Measurements from ENCODE around the gene PCGF3. TPM values are rescaled to one million over a fixed set of nuclear protein-coding genes. Genes with fewer than 3 reads are reported as not detected.
"Not testable (repeated sequence)": the region's sequence is repeated elsewhere in the genome, so short reads cannot be mapped to it uniquely, and the experiment has no call there.

PCGF3 gene
- total and polyA plus RNA-seq, 9 donors: 38.9 to 79.4 (median 56.1) TPM

DNA sequence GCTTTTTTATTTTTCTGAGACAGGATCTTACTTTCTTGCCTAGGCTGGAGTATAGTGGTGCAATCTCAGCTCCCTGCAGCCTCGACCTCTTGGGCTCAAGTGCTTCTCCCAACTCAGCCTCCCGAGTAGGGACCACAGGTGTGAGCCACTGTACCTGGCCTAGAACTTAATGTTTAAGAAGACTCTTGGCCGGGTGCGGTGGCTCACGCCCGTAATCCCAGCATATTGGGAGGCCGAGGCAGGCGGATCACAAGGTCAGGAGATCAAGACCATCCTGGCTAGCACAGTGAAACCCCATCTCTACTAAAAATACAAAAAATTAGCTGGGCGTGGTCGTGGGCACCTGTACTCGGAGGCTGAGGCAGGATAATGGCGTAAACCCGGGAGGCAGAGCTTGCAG is 47.6 kb downstream of the PCGF3 start:
- WGBS (ENCODE audit: insufficient coverage): 96% methylated on average over 11 of the region's 13 CpGs
- H3K9me3 ChIP-seq (replicated peaks; ENCODE audit: control insufficient read depth, low read depth, low read length); H3K4me3 ChIP-seq (ENCODE audit: low read length); DNase-seq; H3K27ac ChIP-seq (ENCODE audit: low read length); H3K27me3 ChIP-seq (ENCODE audit: control insufficient read depth, insufficient read depth, low read length): not testable (repeated sequence)
- H3K36me3 ChIP-seq (ENCODE audit: control insufficient read depth, insufficient read depth, low read length): peaks cover 60% of the 10 kb centered on the region
- H3K4me1 ChIP-seq (ENCODE audit: control insufficient read depth, insufficient read depth, low read length): peaks cover 20% of the 10 kb centered on the region

DNA sequence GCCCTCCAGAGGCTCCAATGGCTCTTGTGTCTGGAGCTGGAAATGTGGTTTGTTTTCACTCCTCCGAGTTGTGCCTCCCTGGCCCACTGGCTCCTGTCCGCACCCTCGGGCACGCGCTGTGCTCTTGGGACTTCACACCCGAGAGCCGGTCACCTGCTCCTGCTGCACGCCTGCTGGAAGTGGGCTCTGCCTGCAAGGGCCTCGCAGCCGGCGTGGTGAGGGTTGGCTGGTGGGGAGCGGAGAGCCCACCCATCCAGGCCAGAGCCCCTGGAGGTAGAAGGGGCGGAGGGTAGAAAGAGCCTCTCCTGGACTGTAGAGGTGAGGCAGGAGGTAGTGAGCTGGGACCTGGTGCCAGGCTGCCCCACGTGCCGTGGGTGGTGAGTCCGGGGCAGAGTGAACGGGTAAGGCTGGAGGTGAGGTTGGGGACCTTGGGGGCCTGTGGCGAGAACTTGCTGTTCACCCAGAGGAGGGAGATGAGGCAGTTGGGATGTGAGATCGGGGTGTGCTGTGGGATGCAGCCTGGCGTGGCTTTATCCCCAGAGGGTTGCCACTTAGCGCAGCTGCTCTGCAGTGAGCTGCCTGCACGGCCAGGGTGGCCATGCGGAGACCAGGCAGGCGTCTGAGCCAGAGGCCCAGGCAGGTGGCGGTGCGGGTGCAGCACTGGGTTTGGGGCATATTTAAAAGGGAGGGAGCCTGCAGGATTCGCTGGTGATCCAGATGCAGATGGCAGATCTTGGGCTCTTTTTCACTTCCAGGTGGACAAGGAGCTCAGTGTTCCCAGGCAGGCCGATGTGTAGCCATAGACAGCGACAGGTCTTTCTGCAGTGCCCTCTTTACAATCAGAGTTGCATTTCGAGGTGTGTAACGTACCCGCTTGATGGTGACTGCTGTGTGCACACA is 48.8 kb downstream of the PCGF3 start:
- Histone ChIP-seq H3K36me3 (ENCODE audit: control insufficient read depth, insufficient read depth, low read length) (peaks cover 54% of the 10 kb centered on the region), H3K4me3 (ENCODE audit: low read length) (no peak overlapping the region), H3K4me1 (ENCODE audit: control insufficient read depth, insufficient read depth, low read length) (peaks cover 20% of the 10 kb centered on the region), H3K9me3 (replicated peaks; ENCODE audit: control insufficient read depth, low read depth, low read length) (no peaks in the 10 kb centered on the region), H3K27ac (ENCODE audit: low read length) (no peak overlapping the region), H3K27me3 (ENCODE audit: control insufficient read depth, insufficient read depth, low read length) (no peaks in the 10 kb centered on the region)
- WGBS (ENCODE audit: insufficient coverage): 91% methylated on average over 29 of the region's 32 CpGs
- no peak for DNase-seq

DNA sequence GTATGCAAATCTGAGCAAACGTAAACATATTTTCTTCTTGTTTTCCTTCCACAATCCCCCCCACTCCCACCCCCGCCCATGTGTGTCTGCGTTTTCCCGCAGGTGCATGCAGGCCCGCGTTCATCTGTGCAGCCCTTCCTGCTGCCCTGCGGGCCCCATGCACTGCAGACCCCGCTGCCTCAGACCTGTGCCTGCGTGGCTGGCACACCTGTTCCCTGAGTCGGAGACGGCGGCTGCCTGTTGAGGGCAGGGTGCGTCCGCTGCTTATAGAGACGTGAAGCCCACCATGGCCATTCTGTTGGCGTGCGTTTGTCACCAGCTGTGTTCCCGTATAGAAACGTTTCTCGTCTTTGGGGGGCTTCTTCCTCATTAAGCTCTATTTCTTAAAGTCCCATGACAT is 51.5 kb downstream of the PCGF3 start:
- Histone ChIP-seq H3K36me3 (ENCODE audit: control insufficient read depth, insufficient read depth, low read length) (peaks cover 54% of the 10 kb centered on the region), H3K4me3 (ENCODE audit: low read length) (no peak overlapping the region), H3K27ac (ENCODE audit: low read length) (no peak overlapping the region), H3K27me3 (ENCODE audit: control insufficient read depth, insufficient read depth, low read length) (no peaks in the 10 kb centered on the region), H3K9me3 (replicated peaks; ENCODE audit: control insufficient read depth, low read depth, low read length) (no peaks in the 10 kb centered on the region), H3K4me1 (ENCODE audit: control insufficient read depth, insufficient read depth, low read length) (peaks cover 8% of the 10 kb centered on the region)
- no peak for DNase-seq
- 95% methylated on average over 12 of the region's 20 CpGs for WGBS (ENCODE audit: insufficient coverage)

DNA sequence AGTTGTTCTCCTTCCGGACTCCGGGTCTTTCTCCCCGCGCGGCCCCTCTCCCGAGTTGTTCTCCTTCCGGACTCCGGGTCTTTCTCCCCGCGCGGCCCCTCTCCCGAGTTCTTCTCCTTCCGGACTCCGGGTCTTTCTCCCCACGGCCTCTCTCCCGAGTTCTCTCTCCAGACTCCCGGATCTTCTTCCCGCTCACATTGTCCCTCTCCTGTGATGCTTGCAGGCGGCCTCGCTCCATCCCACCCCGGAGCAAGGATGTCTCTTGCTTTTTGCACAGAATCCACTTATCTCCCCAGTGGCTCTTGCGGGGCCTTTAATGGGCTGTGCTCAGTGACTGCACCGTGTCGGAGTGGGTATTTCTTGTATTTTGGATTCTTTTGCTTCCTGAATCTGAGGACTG is 54.2 kb downstream of the PCGF3 start:
- H3K27ac ChIP-seq (ENCODE audit: low read length); DNase-seq; H3K27me3 ChIP-seq (ENCODE audit: control insufficient read depth, insufficient read depth, low read length); H3K4me1 ChIP-seq (ENCODE audit: control insufficient read depth, insufficient read depth, low read length); H3K9me3 ChIP-seq (replicated peaks; ENCODE audit: control insufficient read depth, low read depth, low read length); H3K4me3 ChIP-seq (ENCODE audit: low read length): not testable (repeated sequence)
- peaks cover 60% of the 10 kb centered on the region for H3K36me3 ChIP-seq (ENCODE audit: control insufficient read depth, insufficient read depth, low read length)
- WGBS (ENCODE audit: insufficient coverage): 79% methylated on average over 10 of the region's 24 CpGs

DNA sequence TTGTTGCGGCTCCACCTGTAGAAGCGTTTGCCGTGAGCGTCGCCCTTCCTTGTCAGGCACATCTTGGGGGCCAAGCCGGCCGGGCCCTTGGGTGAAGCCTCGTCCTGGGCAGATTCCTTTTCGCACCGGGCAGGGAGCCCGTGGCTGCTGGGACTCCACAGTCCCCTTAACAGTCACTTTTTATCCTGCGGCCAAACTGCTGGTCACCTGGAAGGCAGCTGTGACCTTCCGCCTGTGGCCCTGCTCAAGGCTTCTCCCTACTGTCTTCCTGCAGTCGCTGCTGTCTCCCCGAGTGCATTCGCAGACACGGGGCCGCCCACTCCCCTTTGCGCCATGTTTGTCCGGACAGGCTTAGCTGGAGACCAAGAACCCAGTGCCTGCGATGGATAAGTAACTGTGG is 55.0 kb downstream of the PCGF3 start:
- peaks cover 61% of the 10 kb centered on the region for H3K36me3 ChIP-seq (ENCODE audit: control insufficient read depth, insufficient read depth, low read length)
- 86% methylated on average over 13 of the region's 21 CpGs for WGBS (ENCODE audit: insufficient coverage)

DNA sequence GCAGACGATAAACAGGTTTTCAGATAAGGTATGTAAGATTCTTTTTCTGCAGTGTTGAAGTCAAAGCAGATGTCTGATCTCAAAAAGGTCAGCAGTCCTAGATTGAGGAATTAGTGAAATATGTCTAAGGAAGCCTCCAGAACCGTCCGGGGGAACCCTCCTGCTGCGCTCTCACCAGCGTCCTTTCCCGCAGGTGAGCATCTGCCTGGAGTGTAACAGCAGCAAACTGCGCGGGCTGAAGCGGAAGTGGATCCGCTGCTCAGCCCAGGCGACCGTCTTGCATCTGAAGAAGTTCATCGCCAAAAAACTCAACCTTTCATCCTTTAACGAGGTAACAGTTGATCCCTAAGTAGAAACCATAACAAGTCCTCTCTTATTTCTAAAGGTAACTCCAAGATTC is 55.5 kb downstream of the PCGF3 start:
- 96% methylated on average over 11 of the region's 14 CpGs for WGBS (ENCODE audit: insufficient coverage)
- peaks cover 66% of the 10 kb centered on the region for H3K36me3 ChIP-seq (ENCODE audit: control insufficient read depth, insufficient read depth, low read length)

More for the DNA sequence above, 55.0 kb downstream of the PCGF3 start:
- Histone ChIP-seq H3K4me1 (ENCODE audit: control insufficient read depth, insufficient read depth, low read length) (peaks cover 3% of the 10 kb centered on the region), H3K27me3 (ENCODE audit: control insufficient read depth, insufficient read depth, low read length) (no peaks in the 10 kb centered on the region), H3K9me3 (replicated peaks; ENCODE audit: control insufficient read depth, low read depth, low read length) (no peaks in the 10 kb centered on the region), H3K4me3 (ENCODE audit: low read length) (no peak overlapping the region), H3K27ac (ENCODE audit: low read length) (no peak overlapping the region)
- DNase-seq: no peak

DNA sequence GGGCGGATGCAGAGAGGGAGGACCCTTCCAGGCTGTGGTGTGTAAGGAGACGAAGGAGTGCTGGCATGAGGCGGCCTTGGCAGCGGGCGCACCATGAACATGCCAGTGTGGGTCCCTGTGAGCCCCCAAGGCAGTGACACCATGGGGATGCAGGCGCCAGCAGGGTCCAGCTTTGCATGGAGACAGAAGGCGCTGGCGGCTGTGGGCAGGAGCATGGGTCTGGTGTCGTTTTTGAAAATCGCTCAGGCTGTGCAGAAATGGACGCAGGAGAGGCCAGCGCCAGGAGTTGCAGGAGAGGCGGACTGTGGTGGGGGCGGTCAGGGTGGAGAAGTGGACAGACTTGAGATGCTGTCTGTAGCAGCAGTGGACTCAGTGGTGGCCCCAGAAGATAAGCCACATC is 56.1 kb downstream of the PCGF3 start:
- H3K9me3 ChIP-seq (replicated peaks; ENCODE audit: control insufficient read depth, low read depth, low read length): no peaks in the 10 kb centered on the region
- H3K27me3 ChIP-seq (ENCODE audit: control insufficient read depth, insufficient read depth, low read length): no peaks in the 10 kb centered on the region
- DNase-seq: no peak
- H3K4me3 ChIP-seq (ENCODE audit: low read length): no peak overlapping the region
- WGBS (ENCODE audit: insufficient coverage): 92% methylated on average over 11 of the region's 14 CpGs
- no peak overlapping the region for H3K27ac ChIP-seq (ENCODE audit: low read length)
- peaks cover 3% of the 10 kb centered on the region for H3K4me1 ChIP-seq (ENCODE audit: control insufficient read depth, insufficient read depth, low read length)
- H3K36me3 ChIP-seq (ENCODE audit: control insufficient read depth, insufficient read depth, low read length): peaks cover 66% of the 10 kb centered on the region

More for the DNA sequence above, 55.5 kb downstream of the PCGF3 start:
- Histone ChIP-seq H3K4me1 (ENCODE audit: control insufficient read depth, insufficient read depth, low read length) (peaks cover 3% of the 10 kb centered on the region), H3K27me3 (ENCODE audit: control insufficient read depth, insufficient read depth, low read length) (no peaks in the 10 kb centered on the region), H3K9me3 (replicated peaks; ENCODE audit: control insufficient read depth, low read depth, low read length) (no peaks in the 10 kb centered on the region), H3K27ac (ENCODE audit: low read length) (no peak overlapping the region), H3K4me3 (ENCODE audit: low read length) (no peak overlapping the region)
- no peak for DNase-seq

DNA sequence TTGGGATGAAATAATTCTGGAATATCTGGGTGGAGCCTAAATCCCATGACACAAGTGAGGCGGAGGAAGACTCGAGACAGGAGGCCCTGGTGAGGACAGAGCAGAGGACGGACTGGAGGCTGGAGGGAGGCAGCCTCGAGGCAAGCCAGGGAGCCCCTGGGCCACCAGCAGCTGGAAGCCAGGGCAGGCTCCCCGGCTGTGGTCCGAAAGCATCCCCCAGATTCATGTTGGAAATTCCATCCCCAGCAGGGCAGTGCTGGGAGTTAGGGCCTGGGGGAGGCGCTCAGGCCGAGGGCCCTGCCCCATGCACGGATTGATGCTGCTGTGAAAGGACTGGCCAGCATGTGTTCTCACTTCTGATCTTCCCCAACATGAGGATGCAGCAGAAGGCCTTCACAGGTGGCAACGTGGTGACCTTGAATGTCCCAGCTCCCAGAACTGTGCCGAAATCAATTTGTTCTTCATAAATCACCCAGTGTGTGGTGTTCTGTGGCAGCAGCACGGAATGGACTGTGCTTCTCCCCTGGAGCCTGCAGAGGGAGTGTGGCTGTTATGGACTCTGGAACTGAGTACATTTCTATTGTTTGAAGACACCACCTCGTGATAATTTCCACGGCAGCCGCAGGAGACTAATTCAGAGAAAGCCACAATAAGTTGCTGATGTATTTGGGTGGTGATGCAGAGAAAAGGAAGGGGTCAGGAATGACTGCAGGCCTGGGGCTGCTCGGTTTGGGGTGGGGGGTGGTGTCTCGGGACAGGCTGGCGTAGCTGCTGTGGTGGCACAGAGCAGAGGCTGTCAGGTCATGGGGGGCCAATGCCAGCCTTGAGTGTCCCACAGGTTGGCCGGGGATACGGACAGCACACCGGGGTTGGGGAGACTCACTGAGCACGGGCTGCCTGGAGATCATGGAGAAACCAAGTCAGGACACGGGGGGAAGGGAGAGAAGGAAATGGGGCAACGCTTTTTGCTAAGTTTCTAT is 56.9 kb downstream of the PCGF3 start:
- Histone ChIP-seq H3K9me3 (replicated peaks; ENCODE audit: control insufficient read depth, low read depth, low read length) (no peaks in the 10 kb centered on the region), H3K27ac (ENCODE audit: low read length) (no peak overlapping the region)
- 86% methylated on average over 22 of the region's 24 CpGs for WGBS (ENCODE audit: insufficient coverage)

DNA sequence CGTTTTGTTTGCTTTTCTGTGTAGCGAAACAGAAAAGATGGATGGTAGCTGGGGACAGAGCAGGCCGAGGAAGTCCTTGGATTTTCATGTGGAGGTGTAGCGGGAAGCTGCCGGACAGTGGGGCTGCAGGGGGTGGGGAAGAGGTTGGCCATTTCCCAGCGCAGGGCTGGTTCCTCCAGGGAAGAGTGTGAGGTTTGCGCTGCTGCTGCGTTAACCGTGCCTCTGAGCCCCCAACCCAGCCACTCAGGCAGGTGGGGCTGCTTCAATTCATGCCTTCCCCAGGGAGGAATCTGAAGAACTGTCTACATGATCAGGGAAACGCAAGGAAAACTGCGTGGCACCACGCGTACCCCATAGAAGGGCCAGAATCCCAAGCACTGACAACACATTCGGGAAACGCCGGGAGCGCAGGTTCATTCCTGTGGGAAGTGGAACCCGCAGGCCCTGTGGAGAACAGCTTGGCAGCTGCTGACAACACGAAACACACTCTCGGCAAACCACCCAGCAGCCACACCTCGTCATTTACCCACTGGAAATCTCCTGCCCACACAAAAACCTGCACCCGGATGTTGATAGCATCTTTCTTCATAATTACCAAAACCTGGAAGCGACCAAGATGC is 57.7 kb downstream of the PCGF3 start:
- peaks cover 3% of the 10 kb centered on the region for H3K4me1 ChIP-seq (ENCODE audit: control insufficient read depth, insufficient read depth, low read length)
- H3K4me3 ChIP-seq (ENCODE audit: low read length): no peak overlapping the region
- H3K27ac ChIP-seq (ENCODE audit: low read length): no peak overlapping the region
- no peaks in the 10 kb centered on the region for H3K27me3 ChIP-seq (ENCODE audit: control insufficient read depth, insufficient read depth, low read length)
- no peaks in the 10 kb centered on the region for H3K9me3 ChIP-seq (replicated peaks; ENCODE audit: control insufficient read depth, low read depth, low read length)
- WGBS (ENCODE audit: insufficient coverage): 89% methylated on average over 18 of the region's 23 CpGs
- DNase-seq: no peak
- H3K36me3 ChIP-seq (ENCODE audit: control insufficient read depth, insufficient read depth, low read length): peaks cover 75% of the 10 kb centered on the region

More for the DNA sequence above, 56.9 kb downstream of the PCGF3 start:
- no peak overlapping the region for H3K4me3 ChIP-seq (ENCODE audit: low read length)
- no peak for DNase-seq
- peaks cover 68% of the 10 kb centered on the region for H3K36me3 ChIP-seq (ENCODE audit: control insufficient read depth, insufficient read depth, low read length)
- no peaks in the 10 kb centered on the region for H3K27me3 ChIP-seq (ENCODE audit: control insufficient read depth, insufficient read depth, low read length)
- H3K4me1 ChIP-seq (ENCODE audit: control insufficient read depth, insufficient read depth, low read length): peaks cover 3% of the 10 kb centered on the region

Data from muscle of leg (tissue), 11 donors.